ENCODE data around the gene GMEB2.
A peak's percentile ranks its signal among the peaks of the same experiment; 100 is the strongest.

The GMEB2 gene

DNA sequence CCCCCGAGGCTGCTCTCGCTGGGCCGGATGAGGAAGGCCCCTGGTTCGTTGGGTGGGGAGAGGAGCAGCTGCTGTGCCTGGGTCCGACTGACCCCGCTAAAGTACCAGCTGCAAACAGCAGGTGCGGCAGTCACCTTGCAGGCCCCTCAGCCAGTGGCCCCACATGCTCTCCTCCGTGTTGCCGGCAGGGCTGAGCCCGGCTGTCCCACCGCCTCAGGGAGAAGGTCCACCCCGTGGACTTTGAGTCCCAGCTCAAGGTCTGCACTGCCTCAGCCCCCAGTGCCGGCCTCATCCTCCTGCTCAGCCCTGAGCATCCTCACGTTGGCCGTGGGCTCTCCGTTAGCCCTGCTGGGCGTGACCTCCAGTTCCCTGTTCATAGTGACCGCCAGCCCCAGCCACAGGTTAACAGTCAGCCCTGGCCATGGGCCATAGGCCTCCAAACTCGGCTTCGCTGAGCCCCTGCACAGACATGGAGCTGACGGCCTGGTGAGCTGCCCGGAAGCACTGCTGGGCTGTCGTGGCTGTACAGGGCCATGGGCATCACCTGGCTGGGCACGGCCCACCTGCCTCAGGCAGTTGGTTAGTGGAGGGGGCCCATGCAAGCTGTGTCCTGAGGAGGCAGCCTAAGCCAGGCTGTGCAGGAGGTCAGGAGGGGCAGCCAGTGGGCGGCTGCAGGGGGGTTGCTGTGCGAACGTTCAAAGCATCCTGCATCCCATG lies 82.5 kb downstream of the GMEB2 start:
- DNase-seq, result no peak
- intact Hi-C loops (cut with DNase I), result loop anchor here (5.0 kb wide), 1 partner anchor 428 kb away; no protein-coding TSS in a partner anchor

- DNase-seq, result no peak
- intact Hi-C loops (cut with DNase I), result loop anchor here (5.0 kb wide), 1 partner anchor 429 kb away; no protein-coding TSS in a partner anchor
Measured at GRCh38 chr20:63543733-63544132, 83.2 kb downstream of the GMEB2 start.

GRCh38 chr20:63543131-63543530 lies 83.8 kb downstream of the GMEB2 start:
- DNase-seq, result no peak
- intact Hi-C loops (cut with DNase I), result loop anchor here (5.0 kb wide), 1 partner anchor 429 kb away; no protein-coding TSS in a partner anchor

DNA sequence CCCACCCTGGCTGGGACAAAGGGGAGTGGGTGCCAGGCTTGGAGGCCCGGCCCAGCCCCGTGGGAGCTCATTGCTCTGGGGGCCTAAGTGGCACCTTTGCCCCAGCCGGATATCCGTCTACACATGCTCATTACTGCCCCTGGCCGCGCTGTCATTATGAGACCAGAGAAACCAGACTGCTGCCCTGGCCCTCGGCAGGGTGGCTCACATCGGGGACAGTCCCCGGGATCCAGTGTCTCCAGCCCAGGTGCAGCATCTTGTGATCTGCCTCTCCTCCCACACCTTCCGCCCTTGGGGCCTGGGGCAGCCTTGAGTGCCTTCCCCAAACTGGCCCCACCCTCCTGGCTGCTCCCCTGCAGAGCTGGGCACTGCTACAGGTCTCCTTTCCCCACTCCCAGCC lies 84.2 kb downstream of the GMEB2 start:
- intact Hi-C loops (cut with DNase I), result loop anchor here (5.0 kb wide), 1 partner anchor 430 kb away; no protein-coding TSS in a partner anchor
- no peak for DNase-seq

DNA sequence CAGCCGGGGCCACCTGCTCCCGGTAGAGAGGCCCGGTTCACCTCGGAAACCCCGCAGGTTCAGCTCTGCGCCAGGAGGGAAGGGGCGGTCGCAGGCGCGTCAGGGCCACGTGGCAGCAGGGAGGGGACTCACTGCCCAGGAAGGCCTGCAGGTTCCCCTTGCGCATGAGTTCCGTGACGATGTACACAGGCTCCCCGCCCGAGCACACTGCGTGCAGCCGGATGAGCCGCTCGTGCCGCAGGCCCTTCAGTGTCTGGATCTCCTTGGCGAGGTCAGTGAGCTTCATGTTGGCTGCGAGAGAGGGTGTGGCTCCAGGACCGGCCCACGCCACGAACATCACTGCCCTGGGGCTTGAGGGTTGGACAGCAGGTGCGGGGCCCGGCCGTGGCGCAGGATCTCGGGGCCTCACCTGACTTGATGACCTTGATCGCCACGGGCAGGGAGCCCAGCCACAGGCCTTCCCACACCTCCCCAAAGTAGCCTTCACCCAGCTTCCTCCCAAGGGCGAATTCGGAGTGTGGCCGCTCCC lies 84.8 kb downstream of the GMEB2 start:
- DNase-seq, result no peak
- intact Hi-C loops (cut with DNase I), result loop anchor here (5.0 kb wide), 1 partner anchor 430 kb away; no protein-coding TSS in a partner anchor

GRCh38 chr20:63541371-63541770 lies 85.5 kb downstream of the GMEB2 start:
- intact Hi-C loops (cut with DNase I), result loop anchor here (5.0 kb wide), 1 partner anchor 431 kb away; no protein-coding TSS in a partner anchor
- no peak for DNase-seq

DNA sequence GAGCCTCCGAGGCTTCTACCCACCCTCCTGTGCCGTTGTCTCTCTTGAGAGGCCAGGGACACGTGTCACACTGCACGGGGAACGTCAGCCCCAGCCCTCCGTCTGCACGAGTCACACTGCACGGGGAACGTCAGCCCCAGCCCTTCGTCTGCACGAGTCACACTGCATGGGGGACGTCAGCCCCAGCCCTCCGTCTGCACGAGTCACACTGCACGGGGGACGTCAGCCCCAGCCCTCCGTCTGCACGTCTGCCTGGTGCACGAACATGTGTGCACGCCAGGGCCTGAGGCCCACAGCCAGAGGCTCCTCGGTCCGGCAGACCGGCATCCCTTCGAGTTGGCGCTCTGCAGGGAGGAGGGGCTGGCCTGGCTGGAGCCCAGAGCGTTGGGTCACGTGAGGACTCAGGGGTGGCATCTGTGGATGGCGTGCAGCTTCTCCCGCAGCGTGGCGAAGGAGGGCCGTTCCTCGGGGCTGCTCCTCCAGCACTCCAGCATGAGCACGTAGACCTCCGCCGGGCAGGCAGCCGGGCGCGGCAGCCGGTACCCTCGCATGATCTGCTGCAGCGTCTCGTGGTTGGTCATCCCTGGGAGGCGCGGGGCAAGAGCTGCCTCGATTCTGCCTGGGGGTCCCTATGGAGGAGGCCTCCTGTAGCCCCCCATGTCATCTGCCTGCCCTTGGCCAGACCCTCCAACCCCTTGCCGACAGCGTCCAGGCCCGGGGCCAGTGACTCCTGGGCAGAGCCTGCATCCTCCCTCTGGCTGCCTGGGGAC lies 86.3 kb downstream of the GMEB2 start:
- peak in 35 of 42 donors; percentile 14 to 70 (median 46) for DNase-seq
- intact Hi-C loops (cut with DNase I), result loop anchor here (5.0 kb wide), 1 partner anchor 432 kb away; no protein-coding TSS in a partner anchor

- DNase-seq, result no peak
- intact Hi-C loops (cut with DNase I), result loop anchor here (5.0 to 10.0 kb wide), 2 partner anchors 85 to 433 kb away; partner anchors contain the start of gene GMEB2
Measured at GRCh38 chr20:63539441-63540370, 87.2 kb downstream of the GMEB2 start.

GRCh38 chr20:63539092-63539430 lies 87.8 kb downstream of the GMEB2 start:
- no peak for DNase-seq
- intact Hi-C loops (cut with DNase I), result loop anchor here (10.0 kb wide), 1 partner anchor 86 kb away; the partner anchor contains the start of gene GMEB2

DNA sequence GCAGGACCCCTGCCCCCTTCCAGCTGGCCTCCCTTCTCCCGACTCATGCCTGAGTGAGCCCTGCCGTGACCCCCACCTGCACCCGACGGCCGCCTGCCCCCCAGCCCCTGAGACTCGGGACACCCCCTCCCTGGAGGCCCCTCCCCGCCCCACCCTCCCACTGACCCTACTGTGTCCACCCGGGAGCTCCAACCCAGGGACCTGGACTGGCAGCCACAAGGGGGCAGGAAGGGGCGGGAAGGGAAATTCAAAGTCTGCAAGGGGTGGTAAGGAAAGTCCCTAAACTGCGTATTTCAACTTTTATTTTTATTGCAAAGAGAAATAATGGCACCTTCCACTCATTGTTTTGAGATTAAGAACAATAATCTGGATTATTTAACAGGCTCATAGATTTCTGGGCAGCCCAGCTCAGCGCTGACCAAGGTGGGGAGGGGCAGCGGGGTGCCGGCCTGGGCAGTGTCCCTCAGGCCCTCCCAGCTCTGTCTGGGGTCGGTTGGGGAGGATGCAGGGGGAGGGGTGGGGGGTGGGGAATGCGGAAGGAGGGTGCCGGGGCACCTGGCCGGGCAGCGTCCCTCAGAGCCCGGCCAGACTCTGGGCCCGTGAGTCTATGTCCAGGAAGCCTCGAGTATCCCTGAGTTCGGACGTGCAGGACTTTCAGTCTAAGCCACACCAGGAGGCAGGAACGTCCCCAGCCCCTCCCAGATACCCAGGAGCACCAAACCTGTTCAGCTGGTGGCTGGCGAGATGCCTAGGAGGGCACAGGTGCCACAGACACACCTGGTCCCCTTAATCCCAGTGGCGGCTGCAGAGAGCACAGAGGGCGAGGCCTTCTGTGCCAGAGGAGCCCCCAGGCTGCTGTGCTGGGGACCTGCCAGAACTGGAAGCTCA lies 88.5 kb downstream of the GMEB2 start:
- intact Hi-C loops (cut with DNase I), result loop anchor here (10.0 kb wide), 1 partner anchor 86 kb away; the partner anchor contains the start of gene GMEB2
- no peak for DNase-seq

Measured in head of caudate nucleus (tissue), 42 donors.